ENCODE results near the gene ZMYND8.

ZMYND8 gene

GRCh38 chr20:47196091-47197081 lies 160.1 kb downstream of the ZMYND8 start (continued):
- TF ChIP-seq PRDM2 (tag by site-specific recombination; IDR thresholded peaks at IDR 0.05; ENCODE audit: borderline replicate concordance) (no peak), ZNF112 (tag by site-specific recombination; IDR thresholded peaks at IDR 0.05) (no peak), ZNF114 (tag by site-specific recombination; IDR thresholded peaks at IDR 0.05) (no peak), YY1 (tag by site-specific recombination; IDR thresholded peaks at IDR 0.05) (no peak), ZSCAN18 (tag by site-specific recombination; IDR thresholded peaks at IDR 0.05) (no peak), ZNF76 (tag by site-specific recombination; IDR thresholded peaks at IDR 0.05; ENCODE audit: borderline replicate concordance, low read depth) (no peak), SCRT1 (tag by site-specific recombination; IDR thresholded peaks at IDR 0.05; ENCODE audit: borderline replicate concordance) (no peak), MEIS1 (CRISPR knock-in tag; IDR thresholded peaks at IDR 0.05; ENCODE audit: borderline replicate concordance) (no peak), ZNF16 (tag by site-specific recombination; IDR thresholded peaks at IDR 0.05; ENCODE audit: low read depth) (no peak), ZFP41 (tag by site-specific recombination; IDR thresholded peaks at IDR 0.05; ENCODE audit: borderline replicate concordance) (no peak), ZNF394 (tag by site-specific recombination; IDR thresholded peaks at IDR 0.05; ENCODE audit: borderline replicate concordance) (no peak), PRDM6 (tag by site-specific recombination; IDR thresholded peaks at IDR 0.05) (no peak), OVOL3 (tag by site-specific recombination; IDR thresholded peaks at IDR 0.05) (no peak), ZNF692 (tag by site-specific recombination; IDR thresholded peaks at IDR 0.05) (peak; percentile 95), ZNF248 (tag by site-specific recombination; IDR thresholded peaks at IDR 0.05) (no peak), SCRT2 (tag by site-specific recombination; IDR thresholded peaks at IDR 0.05) (peak; percentile 50; the same call in 1 of the 2 replicates), SETDB1 (IDR thresholded peaks at IDR 0.05; ENCODE audit: insufficient read length, low read length) (no peak), ZNF324 (tag by site-specific recombination; IDR thresholded peaks at IDR 0.05) (no peak), CTCF (tag by site-specific recombination; IDR thresholded peaks at IDR 0.05) (peak; percentile 80), ZBTB7A (tag by site-specific recombination; IDR thresholded peaks at IDR 0.05; ENCODE audit: low read depth) (no peak), ZNF654 (tag by site-specific recombination; IDR thresholded peaks at IDR 0.05; ENCODE audit: low read depth) (peak; percentile 87), KLF8 (tag by site-specific recombination; IDR thresholded peaks at IDR 0.05) (0 out of 2 replicates have a peak, but pooled peaks have one; percentile 29), ZBTB8A (tag by site-specific recombination; IDR thresholded peaks at IDR 0.05) (peak; percentile 76), ZNF2 (tag by site-specific recombination; IDR thresholded peaks at IDR 0.05) (0 out of 2 replicates have a peak, but pooled peaks have one; percentile 62), ZNF433 (tag by site-specific recombination; IDR thresholded peaks at IDR 0.05; ENCODE audit: low read depth) (no peak), KLF10 (tag by site-specific recombination; IDR thresholded peaks at IDR 0.05) (no peak), ZNF121 (tag by site-specific recombination; IDR thresholded peaks at IDR 0.05) (peak; percentile 48; the same call in 1 of the 2 replicates)

Measured in HEK293 (cell line).